Activated T-helper 1 cell treated with anti-CD3 and anti-CD28 coated beads, Interleukin-12 subunit alpha, Interleukin-12 subunit beta, Interleukin-2, Interleukin-4 antibody, amounts not matched to agents 30 ng/mL and 10 ng/mL and 1 ng/mL, durations not matched to agents 14 hours and 24 hours and 36 hours (primary cell): ENCODE data around the gene GOLIM4. TPM values are rescaled to one million over a fixed set of nuclear protein-coding genes. Genes with fewer than 3 reads are reported as not detected.

Experiments
- DNase-seq: peaks from one replicate; pipeline ENCODE4 v3.0.0; 2021; ENCODE audit warnings: low spot score
- H3K27ac Mint-ChIP-seq: one replicate; pipeline ENCODE4 v1.8.0; 2021; ENCODE audit warnings: mild to moderate bottlenecking, mixed read lengths
- H3K27me3 Mint-ChIP-seq: one replicate; pipeline ENCODE4 v1.8.0; 2022; ENCODE audit warnings: mild to moderate bottlenecking, moderate library complexity, mixed read lengths; ENCODE audit not compliant: insufficient read depth
- H3K36me3 Mint-ChIP-seq: one replicate; pipeline ENCODE4 v1.8.0; 2021; ENCODE audit warnings: low read depth, mixed read lengths
- H3K4me1 Mint-ChIP-seq: one replicate; pipeline ENCODE4 v1.8.0; 2021; ENCODE audit warnings: low read depth, mixed read lengths
- H3K4me3 Mint-ChIP-seq: one replicate; pipeline ENCODE4 v1.8.0; 2021; ENCODE audit warnings: mild to moderate bottlenecking, moderate library complexity, mixed read lengths
- H3K9me3 Mint-ChIP-seq: one replicate; pipeline ENCODE4 v1.8.0; 2021; ENCODE audit warnings: mixed read lengths
- intact Hi-C: fragments of 100-400 bp; cut with micrococcal nuclease; formaldehyde crosslinking; loops from one replicate; pipeline ENCODE4 v1.15.1; 2024
- total RNA-seq: library from RNA; stranded (reverse); gene quantifications from 2 replicates; pipeline ENCODE4 v1.2.3, GENCODE V29; 2022

Gene GOLIM4
- total RNA-seq, 1 donor from 2014 or later, result 8.8 TPM

DNA sequence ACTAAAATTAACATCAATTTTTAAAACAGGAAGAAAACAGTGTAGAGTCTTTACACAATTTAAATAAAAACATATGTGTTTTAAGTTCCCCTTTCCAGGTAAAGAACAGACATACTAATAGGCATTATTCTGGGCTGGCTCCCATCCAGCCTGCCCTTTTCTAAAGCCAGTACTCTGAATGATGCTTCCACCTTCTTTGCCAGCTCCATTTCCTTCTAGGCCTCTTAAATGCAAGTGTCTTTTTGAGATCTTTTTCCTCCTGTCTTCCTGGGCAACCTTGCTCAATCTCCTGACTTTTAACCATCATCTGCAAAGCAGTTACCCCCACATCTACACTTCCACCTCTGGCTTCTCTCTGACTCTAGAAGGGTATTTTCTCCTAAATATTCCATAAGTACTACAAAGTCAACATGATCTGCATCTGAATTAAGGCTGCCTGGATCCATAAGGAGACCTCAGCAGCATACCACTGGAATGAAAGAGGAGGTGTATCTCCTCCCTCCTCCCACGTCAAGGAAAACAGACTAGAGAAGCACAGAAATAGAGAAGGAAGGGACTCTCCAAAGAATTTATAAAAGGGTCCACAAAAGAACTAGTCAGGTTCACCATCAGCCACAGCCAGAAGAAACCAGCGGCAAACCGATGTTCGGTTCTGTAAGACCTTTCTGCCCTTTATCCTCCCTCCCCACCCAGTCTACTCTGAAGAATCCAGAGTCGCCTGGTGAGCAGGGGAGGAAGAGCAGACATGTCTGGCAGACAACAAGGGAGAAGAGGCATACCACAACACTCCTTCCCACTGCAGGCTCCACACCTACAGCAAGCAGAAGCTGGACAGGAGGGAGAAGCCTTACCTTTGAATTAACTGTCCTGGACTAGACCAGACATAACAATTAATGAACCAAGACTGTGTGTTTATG is 47.1 kb downstream of the GOLIM4 start:
- Mint-ChIP-seq H3K9me3 (no peaks in the 10 kb centered on the region), H3K27ac (no peak overlapping the region), H3K27me3 (no peaks in the 10 kb centered on the region), H3K4me3 (no peak overlapping the region), H3K4me1 (no peaks in the 10 kb centered on the region), H3K36me3 (no peaks in the 10 kb centered on the region)
- no peak for DNase-seq
- intact Hi-C loops, result loop anchor here (5.0 kb wide), 1 partner anchor 799 kb away; no protein-coding TSS in a partner anchor

DNA sequence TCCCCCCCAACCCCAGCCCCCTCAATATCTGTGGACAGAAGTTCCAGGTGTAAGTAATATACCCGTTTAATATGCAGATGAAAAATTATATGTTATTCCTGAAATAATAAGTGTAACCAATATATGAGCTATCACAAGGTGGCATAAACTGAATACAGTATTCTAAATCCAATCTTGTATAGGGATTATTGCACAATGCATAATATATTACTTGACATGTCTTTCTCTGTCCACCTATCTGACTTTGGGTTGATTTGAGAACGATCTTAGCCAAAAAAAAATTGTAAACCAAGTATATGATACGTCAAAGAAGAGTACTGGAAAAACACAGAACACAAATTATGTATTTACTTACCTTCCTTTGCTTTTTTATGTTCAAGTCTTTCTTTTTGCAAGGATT is 47.8 kb downstream of the GOLIM4 start:
- H3K9me3 Mint-ChIP-seq, result no peaks in the 10 kb centered on the region
- intact Hi-C loops, result loop anchor here (1.0 to 5.0 kb wide), 4 partner anchors 13 to 799 kb away; partner anchors contain the start of gene GOLIM4
- no peaks in the 10 kb centered on the region for H3K27me3 Mint-ChIP-seq
- no peak for DNase-seq
- no peaks in the 10 kb centered on the region for H3K4me1 Mint-ChIP-seq
- no peaks in the 10 kb centered on the region for H3K36me3 Mint-ChIP-seq
- no peak overlapping the region for H3K4me3 Mint-ChIP-seq
- no peak overlapping the region for H3K27ac Mint-ChIP-seq

DNA sequence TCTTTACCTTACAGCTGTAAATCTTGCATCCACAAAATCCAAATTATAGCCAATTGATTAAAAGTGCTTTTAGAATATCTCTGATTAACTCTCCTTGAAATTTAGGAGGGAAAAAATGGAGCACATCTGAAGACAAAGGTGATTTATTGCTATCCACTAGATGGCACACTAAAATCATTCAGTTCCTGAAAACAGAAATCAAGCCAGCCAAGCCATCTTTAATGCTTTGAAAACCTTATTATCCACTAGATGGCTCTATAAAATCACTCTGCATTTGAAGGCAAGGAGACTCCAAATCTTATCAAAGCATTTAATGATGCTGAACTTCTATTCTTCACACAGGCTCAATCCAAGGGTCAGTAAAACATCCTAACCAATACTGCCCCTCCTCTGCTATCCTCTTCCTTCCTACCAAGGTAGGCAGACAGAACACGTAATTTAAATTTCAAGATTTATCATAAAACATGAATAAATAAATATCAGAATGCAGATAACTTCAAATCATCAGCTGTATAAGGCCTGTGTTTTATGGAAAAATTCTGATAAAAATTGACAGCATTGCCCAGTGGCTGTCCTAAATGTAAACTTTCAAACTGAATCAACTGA is 48.4 kb downstream of the GOLIM4 start:
- intact Hi-C loops, result loop anchor here (1.0 to 5.0 kb wide), 4 partner anchors 14 to 800 kb away; partner anchors contain the start of gene GOLIM4

DNA sequence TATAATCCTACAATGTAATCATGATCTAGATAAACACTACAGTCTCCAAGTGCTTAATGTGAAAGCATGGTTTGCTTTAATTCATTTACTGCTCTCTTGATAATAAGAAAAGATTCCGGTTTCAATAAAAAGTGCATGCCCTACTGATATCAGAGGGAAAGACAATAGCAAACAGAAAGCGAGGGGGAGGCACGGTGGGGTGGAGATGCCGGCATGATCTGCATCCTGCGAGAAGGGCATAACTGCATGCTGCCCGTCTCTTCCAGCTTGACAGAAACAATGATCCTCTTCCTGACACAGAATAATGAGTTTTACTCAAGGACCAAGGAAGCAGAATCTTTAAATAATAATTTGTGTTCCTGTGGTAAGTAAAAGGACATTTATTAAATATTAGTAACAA is 51.7 kb downstream of the GOLIM4 start:
- H3K4me1 Mint-ChIP-seq, result no peaks in the 10 kb centered on the region
- H3K36me3 Mint-ChIP-seq, result no peaks in the 10 kb centered on the region
- no peaks in the 10 kb centered on the region for H3K27me3 Mint-ChIP-seq
- H3K9me3 Mint-ChIP-seq, result no peaks in the 10 kb centered on the region
- intact Hi-C loops, result no loop called here
- H3K4me3 Mint-ChIP-seq, result no peak overlapping the region
- no peak overlapping the region for H3K27ac Mint-ChIP-seq
- no peak for DNase-seq

More for the DNA sequence above, 48.4 kb downstream of the GOLIM4 start:
- H3K9me3 Mint-ChIP-seq, result no peaks in the 10 kb centered on the region
- H3K36me3 Mint-ChIP-seq, result no peaks in the 10 kb centered on the region
- H3K27ac Mint-ChIP-seq, result no peak overlapping the region
- no peak overlapping the region for H3K4me3 Mint-ChIP-seq
- H3K4me1 Mint-ChIP-seq, result no peaks in the 10 kb centered on the region
- DNase-seq, result no peak
- no peaks in the 10 kb centered on the region for H3K27me3 Mint-ChIP-seq

DNA sequence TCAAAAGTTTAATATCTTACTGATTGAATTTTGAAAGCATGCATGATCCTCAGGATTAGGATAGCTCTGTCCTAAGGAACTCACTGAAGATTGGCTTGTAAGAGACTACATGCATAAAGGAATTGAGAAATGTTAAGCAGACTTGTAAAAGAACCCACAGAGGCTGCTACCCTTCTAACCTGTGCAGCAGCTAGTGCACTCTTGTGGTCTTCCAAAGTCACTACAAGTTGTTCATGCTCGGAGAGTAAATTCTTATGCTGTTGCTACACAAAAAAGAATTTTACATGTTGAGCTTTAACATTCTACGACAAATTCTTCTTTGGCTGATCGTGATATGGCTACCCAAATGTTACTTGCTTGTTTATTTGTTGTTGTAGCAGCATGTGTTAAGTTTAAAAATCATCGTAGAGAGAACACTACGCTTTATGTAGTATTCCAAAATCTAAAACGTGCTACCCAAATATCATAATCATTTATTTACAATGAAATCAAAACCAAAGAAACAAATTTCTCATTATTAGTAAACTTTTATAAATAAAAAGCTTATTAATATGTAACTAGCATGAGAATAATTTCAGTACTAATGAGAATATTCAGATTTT is 55.0 kb downstream of the GOLIM4 start:
- intact Hi-C loops, result loop anchor here (1.0 to 2.0 kb wide), 2 partner anchors 16 to 112 kb away; no protein-coding TSS in a partner anchor
- Mint-ChIP-seq H3K27me3 (no peaks in the 10 kb centered on the region), H3K36me3 (no peaks in the 10 kb centered on the region), H3K27ac (no peak overlapping the region), H3K4me3 (no peak overlapping the region), H3K9me3 (no peaks in the 10 kb centered on the region), H3K4me1 (no peaks in the 10 kb centered on the region)
- no peak for DNase-seq

DNA sequence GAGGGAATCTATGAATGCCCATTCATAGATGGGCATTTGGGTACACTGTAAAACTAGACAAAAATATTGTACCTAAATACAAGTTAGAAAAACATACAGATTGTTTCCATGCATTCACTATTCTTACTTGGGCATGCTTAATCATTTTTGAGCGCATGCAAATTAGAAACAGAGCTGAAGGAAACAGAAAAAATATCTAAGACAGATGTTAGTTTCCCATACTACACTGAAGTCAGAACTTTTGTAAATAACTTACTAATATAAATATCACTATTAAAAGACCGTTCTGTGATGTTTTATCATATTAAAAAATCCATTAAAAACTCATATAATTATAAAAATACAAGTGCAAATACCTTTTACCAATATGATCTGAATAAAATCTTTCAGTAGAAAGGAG is 58.7 kb downstream of the GOLIM4 start:
- Mint-ChIP-seq H3K4me1 (no peaks in the 10 kb centered on the region), H3K9me3 (no peaks in the 10 kb centered on the region), H3K27ac (no peak overlapping the region), H3K4me3 (no peak overlapping the region), H3K27me3 (no peaks in the 10 kb centered on the region), H3K36me3 (peaks cover 2% of the 10 kb centered on the region)
- no peak for DNase-seq
- intact Hi-C loops, result loop anchor here (5.0 kb wide), 1 partner anchor 50 kb away; no protein-coding TSS in a partner anchor

DNA sequence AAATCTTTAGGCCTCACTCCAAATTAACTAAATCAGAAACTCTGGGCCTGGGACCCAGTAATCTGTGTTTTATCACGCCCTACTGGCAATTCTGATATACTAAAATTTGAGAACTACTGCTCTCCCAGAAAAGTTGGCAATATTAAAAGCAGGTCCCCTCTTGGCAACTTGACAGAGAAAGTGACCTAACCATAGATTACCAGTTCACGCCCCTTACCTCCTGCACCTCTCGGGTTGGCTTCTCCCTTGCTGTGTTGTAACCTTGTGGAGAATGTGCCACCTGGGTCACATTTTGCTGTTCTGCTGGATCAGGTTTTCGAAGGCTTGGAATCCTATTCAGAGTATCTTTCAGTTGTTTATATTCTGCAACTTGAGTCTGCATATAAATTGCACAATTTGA is 59.1 kb downstream of the GOLIM4 start:
- H3K4me1 Mint-ChIP-seq, result no peaks in the 10 kb centered on the region
- no peak overlapping the region for H3K4me3 Mint-ChIP-seq
- intact Hi-C loops, result loop anchor here (5.0 kb wide), 1 partner anchor 49 kb away; no protein-coding TSS in a partner anchor
- no peaks in the 10 kb centered on the region for H3K9me3 Mint-ChIP-seq
- DNase-seq, result no peak
- no peak overlapping the region for H3K27ac Mint-ChIP-seq
- peaks cover 2% of the 10 kb centered on the region for H3K36me3 Mint-ChIP-seq
- no peaks in the 10 kb centered on the region for H3K27me3 Mint-ChIP-seq

DNA sequence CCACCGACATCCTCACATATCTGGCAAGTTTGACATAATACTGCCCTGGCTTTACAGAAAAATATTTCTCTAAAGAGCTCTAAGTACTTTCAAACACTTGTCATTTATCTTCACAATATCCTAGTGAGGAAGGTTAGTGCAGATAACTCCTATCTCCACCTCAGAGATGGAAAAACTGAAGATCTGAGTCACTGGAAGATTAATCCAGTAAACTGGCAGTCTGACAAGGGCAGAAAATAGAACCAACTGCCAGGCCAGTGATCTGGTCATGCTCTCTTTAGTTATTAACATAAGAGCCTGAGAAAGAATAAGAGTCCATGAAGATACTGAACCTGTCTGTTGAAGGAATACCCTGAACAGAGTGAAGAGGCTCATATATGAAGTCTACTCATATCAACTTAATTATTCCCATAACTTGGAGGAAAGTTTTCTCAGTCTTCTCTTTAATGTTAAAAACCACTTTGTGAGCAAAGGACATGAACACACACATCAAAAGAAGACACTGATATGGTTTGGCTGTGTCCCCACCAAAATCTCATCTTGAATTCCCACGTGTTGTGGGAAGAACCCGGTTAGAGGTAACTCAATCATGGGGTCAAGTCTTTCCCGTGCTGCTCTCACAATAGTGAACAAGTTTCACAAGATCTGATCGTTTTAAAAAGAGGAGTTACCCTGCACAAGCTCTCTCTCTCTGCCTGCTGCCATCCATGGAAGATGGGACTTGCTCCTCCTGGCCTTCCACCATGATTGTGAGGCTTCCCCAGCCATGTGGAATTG is 61.4 kb downstream of the GOLIM4 start:
- Mint-ChIP-seq H3K9me3 (no peaks in the 10 kb centered on the region), H3K36me3 (peaks cover 2% of the 10 kb centered on the region), H3K27ac (no peak overlapping the region), H3K27me3 (no peaks in the 10 kb centered on the region), H3K4me3 (no peak overlapping the region), H3K4me1 (no peaks in the 10 kb centered on the region)
- intact Hi-C loops, result no loop called here
- DNase-seq, result no peak

DNA sequence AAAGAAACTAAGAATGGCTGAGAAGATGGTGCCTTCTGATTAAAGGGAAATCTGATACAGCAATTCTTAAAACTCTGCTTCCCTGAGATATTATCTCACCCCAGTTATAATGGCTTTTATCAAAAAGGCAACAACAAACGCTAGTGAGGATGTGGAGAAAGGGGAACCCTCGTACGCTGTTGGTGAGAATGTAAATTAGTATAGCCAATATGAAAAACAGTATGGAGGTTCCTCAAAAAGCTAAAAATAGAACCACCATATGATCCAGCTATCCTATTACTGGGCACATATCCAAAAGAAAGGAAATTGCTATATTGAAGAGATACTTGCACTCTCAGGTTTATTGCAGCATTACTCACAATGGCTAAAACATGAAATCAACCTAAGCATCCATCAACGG is 65.1 kb downstream of the GOLIM4 start:
- H3K36me3 Mint-ChIP-seq, result peaks cover 8% of the 10 kb centered on the region
- no peaks in the 10 kb centered on the region for H3K9me3 Mint-ChIP-seq
- H3K4me1 Mint-ChIP-seq, result peaks cover 13% of the 10 kb centered on the region
- no peak overlapping the region for H3K4me3 Mint-ChIP-seq
- no peaks in the 10 kb centered on the region for H3K27me3 Mint-ChIP-seq
- no peak for DNase-seq
- no peak overlapping the region for H3K27ac Mint-ChIP-seq
- intact Hi-C loops, result no loop called here

DNA sequence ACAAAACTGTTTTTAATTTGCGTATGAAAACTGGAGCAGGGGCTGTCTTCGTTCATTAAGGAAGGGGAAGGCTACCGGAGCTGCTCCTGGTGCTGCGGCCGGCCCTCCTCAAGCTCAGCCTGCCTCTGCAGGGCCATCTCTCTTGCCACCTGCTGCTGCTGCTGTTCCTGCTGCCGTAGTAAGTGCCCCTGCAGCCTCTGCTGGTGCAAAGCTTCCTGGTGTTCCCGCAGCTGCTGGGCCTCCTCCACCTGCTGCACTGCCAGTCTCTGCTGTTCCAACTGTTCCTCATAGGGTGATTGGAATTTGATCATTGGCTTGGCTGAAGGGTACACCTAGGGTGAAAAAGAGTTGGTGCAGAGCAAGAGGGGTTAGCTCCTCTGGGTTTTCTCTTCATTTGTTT is 66.0 kb downstream of the GOLIM4 start:
- H3K4me3 Mint-ChIP-seq, result no peak overlapping the region
- peaks cover 22% of the 10 kb centered on the region for H3K4me1 Mint-ChIP-seq
- no peak overlapping the region for H3K27ac Mint-ChIP-seq
- no peak for DNase-seq
- no peaks in the 10 kb centered on the region for H3K9me3 Mint-ChIP-seq
- no peaks in the 10 kb centered on the region for H3K27me3 Mint-ChIP-seq
- intact Hi-C loops, result no loop called here
- peaks cover 6% of the 10 kb centered on the region for H3K36me3 Mint-ChIP-seq

DNA sequence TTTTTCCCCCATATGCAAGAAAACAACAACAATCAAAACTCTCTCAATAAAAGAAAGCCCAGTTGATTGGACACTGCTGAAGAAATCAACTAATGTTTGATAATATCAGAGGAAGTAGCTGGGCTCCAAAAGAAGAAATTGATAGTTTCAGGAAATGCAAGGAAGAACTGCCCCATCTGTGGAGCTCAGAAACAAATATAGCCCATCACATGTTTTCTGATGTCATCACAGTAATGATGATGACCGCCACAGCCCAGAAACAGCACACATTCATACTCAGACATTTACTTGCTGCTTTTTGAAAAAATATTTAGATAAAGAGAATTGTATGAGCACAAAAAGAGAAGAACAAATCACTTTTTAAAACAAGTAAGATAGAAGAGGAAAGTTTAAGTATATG is 67.6 kb downstream of the GOLIM4 start:
- Mint-ChIP-seq H3K4me3 (no peak overlapping the region), H3K27me3 (no peaks in the 10 kb centered on the region), H3K27ac (no peak overlapping the region), H3K9me3 (no peaks in the 10 kb centered on the region), H3K4me1 (peaks cover 38% of the 10 kb centered on the region), H3K36me3 (peaks cover 10% of the 10 kb centered on the region)
- no peak for DNase-seq
- intact Hi-C loops, result no loop called here

DNA sequence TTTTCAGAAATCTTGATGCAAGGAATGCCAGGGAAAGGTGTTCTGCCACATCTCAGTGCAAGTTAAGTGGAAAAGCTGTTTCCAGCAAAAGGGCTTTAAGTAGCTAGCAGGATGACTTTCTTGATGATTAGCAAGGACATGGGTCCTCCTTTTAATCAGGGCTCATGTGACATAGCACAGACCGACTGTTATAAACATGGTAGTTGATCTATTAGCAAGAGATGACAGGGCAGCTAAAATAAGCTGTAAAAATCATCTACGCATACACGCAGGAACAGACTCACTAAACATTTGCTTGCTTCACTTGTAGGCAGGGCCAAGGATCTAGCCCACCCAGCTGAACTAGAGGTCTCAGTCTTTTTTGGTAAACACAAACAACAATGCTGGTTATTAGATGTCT is 69.0 kb downstream of the GOLIM4 start:
- no peaks in the 10 kb centered on the region for H3K9me3 Mint-ChIP-seq
- intact Hi-C loops, result no loop called here
- no peak overlapping the region for H3K4me3 Mint-ChIP-seq
- H3K27me3 Mint-ChIP-seq, result no peaks in the 10 kb centered on the region
- DNase-seq, result no peak
- no peak overlapping the region for H3K27ac Mint-ChIP-seq
- peaks cover 18% of the 10 kb centered on the region for H3K36me3 Mint-ChIP-seq
- peaks cover 49% of the 10 kb centered on the region for H3K4me1 Mint-ChIP-seq
